AG04450 (cell line): Measurements from ENCODE around the gene PGLYRP2. TPM values are rescaled to one million over a fixed set of nuclear protein-coding genes. Genes with fewer than 3 reads are reported as not detected.
"Not testable (repeated sequence)": the region's sequence is repeated elsewhere in the genome, so short reads cannot be mapped to it uniquely, and the experiment has no call there.

Experiments
- CTCF ChIA-PET: fragments of 300-600, 350-600 bp; formaldehyde crosslinking; extraction: SDS; loops from one replicate; lab custom pipeline; 2022; ENCODE audit warnings: antibody characterized with exemption, inconsistent platforms; lab: Charles Lee
- POLR2A ChIA-PET: fragments of 350-600 bp; formaldehyde crosslinking; extraction: SDS; loops from one replicate; lab custom pipeline; 2021; ENCODE audit warnings: antibody characterized with exemption, inconsistent platforms; lab: Yijun Ruan, JAX
- DNase-seq: peaks from one replicate; pipeline ENCODE4 v3.0.0-alpha.2; 2011; ENCODE audit warnings: low read depth, low spot score
- H3K27ac ChIP-seq: one replicate; pipeline ENCODE4 v1.5.1; 2012; ENCODE audit warnings: low read depth, low read length, control low read depth
- H3K27me3 ChIP-seq: one replicate; pipeline ENCODE4 v1.6.0; 2012; ENCODE audit warnings: low read length; ENCODE audit not compliant: control insufficient read depth, insufficient read depth
- H3K4me3 ChIP-seq: 2 replicates; pipeline ENCODE4 v1.5.1; 2011; ENCODE audit warnings: mild to moderate bottlenecking, low read depth, low read length, control low read depth
- H3K9me3 ChIP-seq: 2 replicates; pipeline ENCODE4 v1.5.1; 2012; ENCODE audit warnings: low read length; ENCODE audit not compliant: control insufficient read depth, insufficient read depth
- CTCF ChIP-seq: IDR thresholded peaks from 2 replicates; pipeline ENCODE4 v1.5.1; 2011; ENCODE audit warnings: low read depth, low read length, control low read depth, inconsistent platforms
- polyA plus RNA-seq: library from polyadenylated mRNA; depleted of rRNA; stranded (reverse); fragments of >200 nt; gene quantifications from 2 replicates; pipeline ENCODE4 v1.2.3, GENCODE V29; 2011

Gene PGLYRP2
- polyA plus RNA-seq, 1 experiment: not detected

GRCh38 chr19:15524781-15525180 lies 45.5 kb upstream of the PGLYRP2 start:
- ChIA-PET CTCF (no interaction called here), POLR2A (no interaction called here)
- no peak overlapping the region for H3K27ac ChIP-seq
- no peaks in the 10 kb centered on the region for H3K27me3 ChIP-seq
- DNase-seq: no peak
- no peak overlapping the region for H3K4me3 ChIP-seq
- TF ChIP-seq CTCF: no peak
- no peaks in the 10 kb centered on the region for H3K9me3 ChIP-seq

GRCh38 chr19:15519433-15519976 lies 40.2 kb upstream of the PGLYRP2 start:
- ChIA-PET POLR2A (no interaction called here), CTCF (interaction anchor here (0.7 kb wide), 1 partner anchor 44 kb away, joined by 6 read pairs; no protein-coding TSS in a partner anchor)
- DNase-seq: no peak
- TF ChIP-seq CTCF: no peak
- Histone ChIP-seq H3K27me3 (no peaks in the 10 kb centered on the region), H3K4me3 (no peak overlapping the region), H3K9me3 (peaks cover 3% of the 10 kb centered on the region; the same call in 1 of the 2 replicates), H3K27ac (no peak overlapping the region)

- Histone ChIP-seq H3K27me3 (no peaks in the 10 kb centered on the region), H3K9me3 (peaks cover 3% of the 10 kb centered on the region; the same call in 1 of the 2 replicates), H3K27ac (no peak overlapping the region), H3K4me3 (no peak overlapping the region)
- TF ChIP-seq CTCF: no peak
- DNase-seq: no peak
- ChIA-PET CTCF (interaction anchor here (0.6 kb wide), 1 partner anchor 1058 kb away, joined by 4 read pairs; no protein-coding TSS in a partner anchor), POLR2A (no interaction called here)
Measured at GRCh38 chr19:15517778-15518177, 38.5 kb upstream of the PGLYRP2 start.

GRCh38 chr19:15516363-15516762 lies 37.1 kb upstream of the PGLYRP2 start:
- TF ChIP-seq CTCF: no peak
- DNase-seq: no peak
- no peak overlapping the region for H3K27ac ChIP-seq
- ChIA-PET POLR2A (no interaction called here), CTCF (no interaction called here)
- peaks cover 3% of the 10 kb centered on the region; the same call in 1 of the 2 replicates for H3K9me3 ChIP-seq
- no peaks in the 10 kb centered on the region for H3K27me3 ChIP-seq
- no peak overlapping the region for H3K4me3 ChIP-seq

- H3K9me3 ChIP-seq, CTCF ChIA-PET, H3K27me3 ChIP-seq, H3K4me3 ChIP-seq, DNase-seq, H3K27ac ChIP-seq, POLR2A ChIA-PET: not testable (repeated sequence)
Measured at GRCh38 chr19:15515227-15515625, 35.9 kb upstream of the PGLYRP2 start.
